H1 (cell line): Measurements from ENCODE around the gene B4GALT5. TPM values are rescaled to one million over a fixed set of nuclear protein-coding genes. Genes with fewer than 3 reads are reported as not detected.

Source experiments
- BRCA1 ChIP-seq: IDR thresholded peaks from 2 replicates; pipeline ENCODE4 v1.6.1; 2012; ENCODE audit warnings: low read depth, low read length, improper control_type of control experiment
- CHD7 ChIP-seq: fragments of 300-600 bp; sonication (generic); IDR thresholded peaks from 2 replicates; pipeline ENCODE4 v1.7.1; 2012; ENCODE audit warnings: low read length, moderate library complexity, mild to moderate bottlenecking, inconsistent platforms; ENCODE audit not compliant: insufficient replicate concordance
- CTBP2 ChIP-seq: IDR thresholded peaks from 2 replicates; pipeline ENCODE4 v1.7.0; 2011; ENCODE audit warnings: borderline replicate concordance, mild to moderate bottlenecking, moderate library complexity, mixed read lengths, low read length; ENCODE audit not compliant: insufficient read depth, insufficient read length
- EZH2 ChIP-seq: fragments of 200-600 bp; sonication (generic); IDR thresholded peaks from 2 replicates; pipeline ENCODE4 v1.7.1; 2012; ENCODE audit warnings: low read depth, mild to moderate bottlenecking, moderate library complexity, low read length, inconsistent platforms; ENCODE audit not compliant: severe bottlenecking
- GABPA ChIP-seq: IDR thresholded peaks from 2 replicates; pipeline ENCODE4 v1.6.1; 2011; ENCODE audit warnings: mild to moderate bottlenecking, low read length, moderate library complexity, borderline replicate concordance; ENCODE audit not compliant: insufficient read depth
- HDAC6 ChIP-seq: IDR thresholded peaks from one replicate; pipeline ENCODE4 v1.7.1; 2012; ENCODE audit warnings: low read depth, mild to moderate bottlenecking, inconsistent platforms, low read length, moderate library complexity
- KDM5A ChIP-seq: fragments of 200-600 bp; IDR thresholded peaks from 2 replicates; pipeline ENCODE4 v1.7.1; 2012; ENCODE audit warnings: mild to moderate bottlenecking, low read length, inconsistent platforms, mixed read lengths
- MAX ChIP-seq: IDR thresholded peaks from 2 replicates; pipeline ENCODE4 v1.6.1; 2012; ENCODE audit warnings: inconsistent platforms
- SRF ChIP-seq: IDR thresholded peaks from 2 replicates; pipeline ENCODE4 v1.6.1; 2011; ENCODE audit warnings: mild to moderate bottlenecking, low read depth, low read length, moderate library complexity
- polyA plus RNA-seq, 7 experiments: library from polyadenylated mRNA; depleted of rRNA in 3 of 7; stranded (reverse) in 5 of 7; unstranded in 2 of 7; fragments of >200 nt in 5 of 7; fragments of 200-250 nt in 2 of 7; gene quantifications; 1 replicate in 5 of 7; 2 replicates in 1 of 7; 4 replicates in 1 of 7; pipeline versions ENCODE4 v1.2.1 to v1.2.3, GENCODE V29; 2011 to 2013; ENCODE audit warnings: missing spikeins in 2 of 7, mixed read lengths in 2 of 7
- total RNA-seq: library from RNA; stranded (reverse); fragmentation: NEBNext Ultra II Directional; extraction: Animal tissue kit (Norgen Biotek cat#: 25700); gene quantifications from 2 replicates; pipeline ENCODE4 v1.2.1, GENCODE V29; 2021

B4GALT5 gene
- total and polyA plus RNA-seq, 2 of the 8 experiments (the other 6 are each of a cell fraction or from before 2014, with no cell fraction given): 46.5 to 75.4 TPM

- no peak for TF ChIP-seq CHD7
- no peak for TF ChIP-seq BRCA1
- no peak for TF ChIP-seq SRF
- TF ChIP-seq HDAC6: no peak
- no peak for TF ChIP-seq MAX
- no peak for TF ChIP-seq KDM5A
- TF ChIP-seq CTBP2: no peak
- no peak for TF ChIP-seq GABPA
- TF ChIP-seq EZH2: no peak
Measured at GRCh38 chr20:49677777-49678758, 35.6 kb downstream of the B4GALT5 start (continued).
